RWPE2 (cell line): ENCODE data around the gene AGO3.

Experiments used
- ATAC-seq: fragments of 200-7000 bp; cut with Tn5 transposase; 3 replicates; pipeline ENCODE4 v1.9.1; 2021; ENCODE audit warnings: low read depth
- DNase-seq: peaks from one replicate; pipeline ENCODE4 v3.0.0-alpha.2; 2020; ENCODE audit warnings: low spot score
- H3K27ac ChIP-seq: fragments of 450-650 bp; 2 replicates; pipeline ENCODE4 v1.5.1; 2017; ENCODE audit warnings: mild to moderate bottlenecking; ENCODE audit not compliant: poor library complexity, severe bottlenecking
- H3K27me3 ChIP-seq: fragments of 250-450 bp; sonication (Bioruptor Pico); 2 replicates; pipeline ENCODE4 v1.5.1; 2021; ENCODE audit warnings: mild to moderate bottlenecking, moderate library complexity; ENCODE audit not compliant: insufficient read depth, poor library complexity, severe bottlenecking
- H3K36me3 ChIP-seq: fragments of 250-450 bp; sonication (Bioruptor Pico); 2 replicates; pipeline ENCODE4 v1.5.1; 2020; ENCODE audit warnings: low read depth, mild to moderate bottlenecking, moderate library complexity
- H3K4me1 ChIP-seq: fragments of 250-450 bp; sonication (Bioruptor Pico); 2 replicates; pipeline ENCODE4 v1.5.1; 2021; ENCODE audit warnings: mild to moderate bottlenecking, moderate library complexity; ENCODE audit not compliant: insufficient read depth, poor library complexity, severe bottlenecking
- H3K4me3 ChIP-seq: fragments of 250-450 bp; sonication (Bioruptor Pico); 2 replicates; pipeline ENCODE4 v1.5.1; 2021; ENCODE audit warnings: mild to moderate bottlenecking, moderate library complexity; ENCODE audit not compliant: severe bottlenecking
- H3K9me3 ChIP-seq: fragments of 250-450 bp; sonication (Bioruptor Pico); 2 replicates; pipeline ENCODE4 v1.5.1; 2021; ENCODE audit warnings: mild to moderate bottlenecking, moderate library complexity; ENCODE audit not compliant: severe bottlenecking
- CTCF ChIP-seq: fragments of 450-650 bp; IDR thresholded peaks from one replicate; pipeline ENCODE4 v1.5.1; 2017; ENCODE audit warnings: mild to moderate bottlenecking, moderate library complexity; ENCODE audit not compliant: poor library complexity, severe bottlenecking

AGO3 gene

GRCh38 chr1:35936838-35937237, 5.9 kb downstream of the AGO3 start:
- ATAC-seq: no peak

GRCh38 chr1:35939484-35939883, 8.6 kb downstream of the AGO3 start:
- peaks cover 7% of the 10 kb centered on the region for H3K36me3 ChIP-seq
- DNase-seq: no peak
- H3K9me3 ChIP-seq: no peaks in the 10 kb centered on the region
- no peak for ATAC-seq
- no peak overlapping the region for H3K27ac ChIP-seq
- no peaks in the 10 kb centered on the region for H3K27me3 ChIP-seq
- no peak overlapping the region for H3K4me3 ChIP-seq
- H3K4me1 ChIP-seq: no peaks in the 10 kb centered on the region
- no peak for TF ChIP-seq CTCF

More at GRCh38 chr1:35936838-35937237, 5.9 kb downstream of the AGO3 start:
- Histone ChIP-seq H3K36me3 (peaks cover 7% of the 10 kb centered on the region), H3K27me3 (no peaks in the 10 kb centered on the region), H3K4me1 (peaks cover 13% of the 10 kb centered on the region), H3K9me3 (no peaks in the 10 kb centered on the region), H3K27ac (no peak overlapping the region), H3K4me3 (no peak overlapping the region)
- DNase-seq: no peak
- no peak for TF ChIP-seq CTCF

- Histone ChIP-seq H3K27ac (no peak overlapping the region), H3K36me3 (no peaks in the 10 kb centered on the region), H3K4me1 (no peaks in the 10 kb centered on the region), H3K9me3 (no peaks in the 10 kb centered on the region), H3K4me3 (no peak overlapping the region), H3K27me3 (no peaks in the 10 kb centered on the region)
- no peak for ATAC-seq
- no peak for DNase-seq
- no peak for TF ChIP-seq CTCF
Observed at GRCh38 chr1:35945327-35945726, 14.4 kb downstream of the AGO3 start.

- Histone ChIP-seq H3K4me1 (no peaks in the 10 kb centered on the region), H3K4me3 (no peak overlapping the region), H3K9me3 (no peaks in the 10 kb centered on the region), H3K27me3 (no peaks in the 10 kb centered on the region), H3K36me3 (peaks cover 6% of the 10 kb centered on the region; the same call in 1 of the 2 replicates), H3K27ac (no peak overlapping the region)
- ATAC-seq (no peak), DNase-seq (no peak)
- TF ChIP-seq CTCF: no peak
Observed at GRCh38 chr1:35947547-35947946, 16.6 kb downstream of the AGO3 start.

GRCh38 chr1:35958558-35958957, 27.7 kb downstream of the AGO3 start:
- no peak overlapping the region for H3K27ac ChIP-seq
- peaks cover 9% of the 10 kb centered on the region for H3K36me3 ChIP-seq
- no peak for TF ChIP-seq CTCF
- no peaks in the 10 kb centered on the region for H3K4me1 ChIP-seq
- no peaks in the 10 kb centered on the region for H3K9me3 ChIP-seq
- DNase-seq (no peak), ATAC-seq (no peak)
- H3K27me3 ChIP-seq: no peaks in the 10 kb centered on the region
- no peak overlapping the region for H3K4me3 ChIP-seq
